Effector memory CD4-positive, alpha-beta T cell (primary cell): ENCODE data around the gene CD96.
"Not testable (repeated sequence)": the region's sequence is repeated elsewhere in the genome, so short reads cannot be mapped to it uniquely, and the experiment has no call there.

Experiments used
- DNase-seq, 3 donors: peaks; one replicate each; pipeline ENCODE4 v3.0.0-alpha.2; 2020
- H3K27ac ChIP-seq: 2 replicates; pipeline ENCODE4 v1.7.0; 2013; ENCODE audit warnings: mild to moderate bottlenecking, low read length, moderate library complexity; ENCODE audit not compliant: insufficient read depth, poor library complexity, severe bottlenecking
- H3K27me3 ChIP-seq: replicated peaks from 2 replicates; pipeline ENCODE4 v1.7.0; 2013; ENCODE audit warnings: mild to moderate bottlenecking, low read length; ENCODE audit not compliant: insufficient read depth, control insufficient read depth, poor library complexity, severe bottlenecking
- H3K36me3 ChIP-seq: 2 replicates; pipeline ENCODE4 v1.7.0; 2013; ENCODE audit warnings: mild to moderate bottlenecking, low read length, moderate library complexity; ENCODE audit not compliant: control insufficient read depth, insufficient read depth
- H3K4me1 ChIP-seq: 2 replicates; pipeline ENCODE4 v1.7.0; 2013; ENCODE audit warnings: low read length, mild to moderate bottlenecking; ENCODE audit not compliant: control insufficient read depth, insufficient read depth, poor library complexity, severe bottlenecking
- H3K4me3 ChIP-seq: 2 replicates; pipeline ENCODE4 v1.7.0; 2013; ENCODE audit warnings: low read length, low read depth, mild to moderate bottlenecking; ENCODE audit not compliant: insufficient read depth, poor library complexity, severe bottlenecking
- H3K9me3 ChIP-seq: 2 replicates; pipeline ENCODE4 v1.7.0; 2013; ENCODE audit warnings: mild to moderate bottlenecking, low read length, moderate library complexity; ENCODE audit not compliant: control insufficient read depth
- total RNA-seq, 3 donors: gene quantifications; one replicate each; lab custom pipeline; 2026; lab: John Stamatoyannopoulos, UW

The CD96 gene
- 249 to 299 (median 270) reads per million in 3 donors for total RNA-seq

GRCh38 chr3:111541911-111542483 lies at the start of gene CD96:
Gene CD96, plus strand, starts transcription at chr3:111542197. Its CDS starts 52 bp downstream, at chr3:111542249.
- Histone ChIP-seq H3K4me3 (peak within 1 kb of the TSS; percentile 49), H3K27ac (peak within 1 kb of the TSS; percentile 86), H3K4me1 (peaks cover 48% of the 10 kb centered on the region), H3K9me3 (no peaks in the 10 kb centered on the region), H3K36me3 (no peaks in the 10 kb centered on the region), H3K27me3 (no peaks in the 10 kb centered on the region)
- peak; percentile 41 to 64 (median 46) for DNase-seq

- H3K9me3 ChIP-seq = no peaks in the 10 kb centered on the region
- no peaks in the 10 kb centered on the region for H3K27me3 ChIP-seq
- no peaks in the 10 kb centered on the region for H3K36me3 ChIP-seq
- H3K4me1 ChIP-seq = no peaks in the 10 kb centered on the region
- no peak for DNase-seq
- no peak overlapping the region for H3K27ac ChIP-seq
- no peak overlapping the region for H3K4me3 ChIP-seq
Measured at GRCh38 chr3:111493276-111493675, 48.7 kb upstream of the CD96 start.

GRCh38 chr3:111496894-111497559 lies 45.0 kb upstream of the CD96 start:
- Histone ChIP-seq H3K27me3 (no peaks in the 10 kb centered on the region), H3K27ac (no peak overlapping the region), H3K36me3 (no peaks in the 10 kb centered on the region), H3K4me3 (no peak overlapping the region), H3K4me1 (no peaks in the 10 kb centered on the region), H3K9me3 (no peaks in the 10 kb centered on the region)
- DNase-seq = no peak

- Histone ChIP-seq H3K36me3 (no peaks in the 10 kb centered on the region), H3K27me3 (no peaks in the 10 kb centered on the region), H3K9me3 (no peaks in the 10 kb centered on the region), H3K4me3 (no peak overlapping the region), H3K27ac (no peak overlapping the region), H3K4me1 (no peaks in the 10 kb centered on the region)
- no peak for DNase-seq
Measured at GRCh38 chr3:111498022-111498421, 44.0 kb upstream of the CD96 start.

- Histone ChIP-seq H3K27ac (no peak overlapping the region), H3K4me1 (no peaks in the 10 kb centered on the region), H3K9me3 (no peaks in the 10 kb centered on the region), H3K36me3 (no peaks in the 10 kb centered on the region), H3K27me3 (no peaks in the 10 kb centered on the region), H3K4me3 (no peak overlapping the region)
- no peak for DNase-seq
Measured at GRCh38 chr3:111506435-111506834, 35.6 kb upstream of the CD96 start.

- H3K4me1 ChIP-seq = no peaks in the 10 kb centered on the region
Measured at GRCh38 chr3:111509308-111509707, 32.7 kb upstream of the CD96 start.

GRCh38 chr3:111517801-111518200 lies 24.2 kb upstream of the CD96 start:
- no peak overlapping the region for H3K4me3 ChIP-seq
- no peak for DNase-seq

More at GRCh38 chr3:111509308-111509707, 32.7 kb upstream of the CD96 start:
- no peaks in the 10 kb centered on the region for H3K36me3 ChIP-seq
- no peaks in the 10 kb centered on the region for H3K9me3 ChIP-seq
- H3K27me3 ChIP-seq = no peaks in the 10 kb centered on the region
- no peak overlapping the region for H3K27ac ChIP-seq
- H3K4me3 ChIP-seq = no peak overlapping the region
- DNase-seq = no peak

GRCh38 chr3:111519178-111519855 lies 22.7 kb upstream of the CD96 start:
- no peak for DNase-seq
- no peaks in the 10 kb centered on the region for H3K36me3 ChIP-seq
- H3K27me3 ChIP-seq = no peaks in the 10 kb centered on the region
- no peak overlapping the region for H3K4me3 ChIP-seq
- no peaks in the 10 kb centered on the region for H3K4me1 ChIP-seq
- H3K27ac ChIP-seq = no peak overlapping the region
- H3K9me3 ChIP-seq = no peaks in the 10 kb centered on the region

More at GRCh38 chr3:111517801-111518200, 24.2 kb upstream of the CD96 start:
- Histone ChIP-seq H3K27me3 (no peaks in the 10 kb centered on the region), H3K9me3 (no peaks in the 10 kb centered on the region), H3K4me1 (no peaks in the 10 kb centered on the region), H3K27ac (no peak overlapping the region), H3K36me3 (no peaks in the 10 kb centered on the region)

- H3K4me3 ChIP-seq = no peak overlapping the region
- no peaks in the 10 kb centered on the region for H3K4me1 ChIP-seq
- H3K27ac ChIP-seq = no peak overlapping the region
- DNase-seq = no peak
- no peaks in the 10 kb centered on the region for H3K9me3 ChIP-seq
- H3K36me3 ChIP-seq = no peaks in the 10 kb centered on the region
- no peaks in the 10 kb centered on the region for H3K27me3 ChIP-seq
Measured at GRCh38 chr3:111521891-111522290, 20.1 kb upstream of the CD96 start.

- not testable (repeated sequence) for DNase-seq, H3K27ac ChIP-seq, H3K9me3 ChIP-seq, H3K36me3 ChIP-seq, H3K4me1 ChIP-seq, H3K4me3 ChIP-seq, H3K27me3 ChIP-seq
Measured at GRCh38 chr3:111524486-111524885, 17.5 kb upstream of the CD96 start.
